Activated naive CD4-positive, alpha-beta T cell treated with anti-CD3 and anti-CD28 coated beads for 36 hours (primary cell): ENCODE data around the gene FOXF1. TPM values are rescaled to one million over a fixed set of nuclear protein-coding genes. Genes with fewer than 3 reads are reported as not detected.

ENCODE experiments used
- CTCF ChIA-PET: fragments of 350-600 bp; sonication (Branson Sonifier 250); formaldehyde crosslinking; loops from one replicate; lab custom pipeline; 2021; ENCODE audit warnings: antibody characterized with exemption; lab: Charles Lee
- DNase-seq: peaks from one replicate; pipeline ENCODE4 v3.0.0-alpha.2; 2020
- H3K27ac Mint-ChIP-seq: one replicate; pipeline ENCODE4 v1.8.0; 2021; ENCODE audit warnings: mild to moderate bottlenecking, mixed read lengths
- H3K27me3 Mint-ChIP-seq: one replicate; pipeline ENCODE4 v1.8.0; 2021; ENCODE audit warnings: low read depth, mixed read lengths
- H3K36me3 Mint-ChIP-seq: one replicate; pipeline ENCODE4 v1.8.0; 2021; ENCODE audit warnings: low read depth, mixed read lengths
- H3K4me1 Mint-ChIP-seq: one replicate; pipeline ENCODE4 v1.8.0; 2021; ENCODE audit warnings: low read depth, mixed read lengths
- H3K4me3 Mint-ChIP-seq: one replicate; pipeline ENCODE4 v1.8.0; 2021; ENCODE audit warnings: mild to moderate bottlenecking, moderate library complexity, mixed read lengths
- H3K9me3 Mint-ChIP-seq: one replicate; pipeline ENCODE4 v1.8.0; 2021; ENCODE audit warnings: mixed read lengths
- intact Hi-C: fragments of 100-400 bp; cut with micrococcal nuclease; formaldehyde crosslinking; loops from one replicate; pipeline ENCODE4 v1.15.1; 2023
- total RNA-seq, 2 experiments: library from RNA; stranded (reverse); gene quantifications; one replicate each; pipeline ENCODE4 v1.2.3, GENCODE V29; 2021

The FOXF1 gene
- total RNA-seq, 2 experiments from 2014 or later: not detected

- Mint-ChIP-seq H3K36me3 (peaks cover 10% of the 10 kb centered on the region), H3K27me3 (no peaks in the 10 kb centered on the region), H3K4me3 (no peak overlapping the region), H3K27ac (no peak overlapping the region), H3K9me3 (no peaks in the 10 kb centered on the region), H3K4me1 (no peaks in the 10 kb centered on the region)
- DNase-seq: no peak
- CTCF ChIA-PET: no interaction called here
- intact Hi-C loops: no loop called here
These were observed 27.2 kb downstream of the FOXF1 start for GRCh38 chr16:86537486-86537885.

- Mint-ChIP-seq H3K9me3 (no peaks in the 10 kb centered on the region), H3K4me1 (no peaks in the 10 kb centered on the region), H3K27ac (no peak overlapping the region), H3K4me3 (no peak overlapping the region), H3K27me3 (no peaks in the 10 kb centered on the region), H3K36me3 (peaks cover 11% of the 10 kb centered on the region)
- intact Hi-C loops: no loop called here
- CTCF ChIA-PET: no interaction called here
- DNase-seq: no peak
These were observed 28.0 kb downstream of the FOXF1 start for GRCh38 chr16:86538196-86538780.

GRCh38 chr16:86540894-86541293 is 30.6 kb downstream of the FOXF1 start:
- Mint-ChIP-seq H3K27ac (no peak overlapping the region), H3K36me3 (peaks cover 21% of the 10 kb centered on the region), H3K4me1 (no peaks in the 10 kb centered on the region), H3K27me3 (no peaks in the 10 kb centered on the region), H3K9me3 (no peaks in the 10 kb centered on the region), H3K4me3 (no peak overlapping the region)
- no peak for DNase-seq
- intact Hi-C loops: no loop called here
- CTCF ChIA-PET: no interaction called here

- intact Hi-C loops: no loop called here
- H3K4me1 Mint-ChIP-seq: no peaks in the 10 kb centered on the region
- no peak for DNase-seq
- H3K27ac Mint-ChIP-seq: no peak overlapping the region
- H3K36me3 Mint-ChIP-seq: peaks cover 19% of the 10 kb centered on the region
- H3K27me3 Mint-ChIP-seq: no peaks in the 10 kb centered on the region
- H3K4me3 Mint-ChIP-seq: no peak overlapping the region
- no peaks in the 10 kb centered on the region for H3K9me3 Mint-ChIP-seq
- CTCF ChIA-PET: no interaction called here
These were observed 31.2 kb downstream of the FOXF1 start for GRCh38 chr16:86541560-86541959.

- CTCF ChIA-PET: interaction anchor here (0.6 kb wide), 1 partner anchor 724 kb away, joined by 3 read pairs; no protein-coding TSS in a partner anchor
- Mint-ChIP-seq H3K9me3 (no peaks in the 10 kb centered on the region), H3K27ac (no peak overlapping the region), H3K27me3 (no peaks in the 10 kb centered on the region), H3K4me1 (no peaks in the 10 kb centered on the region), H3K4me3 (no peak overlapping the region), H3K36me3 (peaks cover 22% of the 10 kb centered on the region)
- intact Hi-C loops: no loop called here
- no peak for DNase-seq
These were observed 32.7 kb downstream of the FOXF1 start for GRCh38 chr16:86542756-86543750.

GRCh38 chr16:86545481-86545880 is 35.2 kb downstream of the FOXF1 start:
- CTCF ChIA-PET: no interaction called here
- Mint-ChIP-seq H3K4me3 (no peak overlapping the region), H3K27me3 (no peaks in the 10 kb centered on the region), H3K9me3 (no peaks in the 10 kb centered on the region), H3K36me3 (peaks cover 22% of the 10 kb centered on the region), H3K4me1 (peaks cover 2% of the 10 kb centered on the region), H3K27ac (no peak overlapping the region)
- DNase-seq: no peak
- intact Hi-C loops: no loop called here

- H3K9me3 Mint-ChIP-seq: no peaks in the 10 kb centered on the region
- CTCF ChIA-PET: no interaction called here
- intact Hi-C loops: no loop called here
- H3K27me3 Mint-ChIP-seq: no peaks in the 10 kb centered on the region
- peaks cover 2% of the 10 kb centered on the region for H3K4me1 Mint-ChIP-seq
- DNase-seq: no peak
- no peak overlapping the region for H3K27ac Mint-ChIP-seq
- no peak overlapping the region for H3K4me3 Mint-ChIP-seq
- peaks cover 22% of the 10 kb centered on the region for H3K36me3 Mint-ChIP-seq
These were observed 35.8 kb downstream of the FOXF1 start for GRCh38 chr16:86545954-86546637.

GRCh38 chr16:86546638-86547013 is 36.3 kb downstream of the FOXF1 start:
- H3K36me3 Mint-ChIP-seq: peaks cover 22% of the 10 kb centered on the region
- peaks cover 2% of the 10 kb centered on the region for H3K4me1 Mint-ChIP-seq
- H3K27ac Mint-ChIP-seq: no peak overlapping the region
- H3K27me3 Mint-ChIP-seq: no peaks in the 10 kb centered on the region
- intact Hi-C loops: no loop called here
- no peak overlapping the region for H3K4me3 Mint-ChIP-seq
- no peaks in the 10 kb centered on the region for H3K9me3 Mint-ChIP-seq
- CTCF ChIA-PET: no interaction called here
- DNase-seq: no peak

GRCh38 chr16:86547286-86547685 is 37.0 kb downstream of the FOXF1 start:
- Mint-ChIP-seq H3K36me3 (peaks cover 18% of the 10 kb centered on the region), H3K4me3 (no peak overlapping the region), H3K9me3 (no peaks in the 10 kb centered on the region), H3K27me3 (no peaks in the 10 kb centered on the region), H3K4me1 (peaks cover 2% of the 10 kb centered on the region), H3K27ac (no peak overlapping the region)
- no peak for DNase-seq
- intact Hi-C loops: no loop called here
- CTCF ChIA-PET: no interaction called here

- Mint-ChIP-seq H3K9me3 (no peaks in the 10 kb centered on the region), H3K27ac (no peak overlapping the region), H3K4me3 (no peak overlapping the region), H3K4me1 (peaks cover 13% of the 10 kb centered on the region), H3K36me3 (peaks cover 25% of the 10 kb centered on the region), H3K27me3 (no peaks in the 10 kb centered on the region)
- intact Hi-C loops: no loop called here
- peak; percentile 19 for DNase-seq
- CTCF ChIA-PET: no interaction called here
These were observed 39.0 kb downstream of the FOXF1 start for GRCh38 chr16:86549076-86549892.

- CTCF ChIA-PET: no interaction called here
- intact Hi-C loops: loop anchor here (10.0 kb wide), 1 partner anchor 945 kb away; the partner anchor contains the start of gene ZCCHC14
- Mint-ChIP-seq H3K4me1 (peaks cover 13% of the 10 kb centered on the region), H3K27me3 (no peaks in the 10 kb centered on the region), H3K4me3 (no peak overlapping the region), H3K27ac (no peak overlapping the region), H3K9me3 (no peaks in the 10 kb centered on the region), H3K36me3 (peaks cover 22% of the 10 kb centered on the region)
- DNase-seq: no peak
These were observed 39.5 kb downstream of the FOXF1 start for GRCh38 chr16:86549893-86550190.

GRCh38 chr16:86550281-86550680 is 40.0 kb downstream of the FOXF1 start:
- CTCF ChIA-PET: no interaction called here
- no peaks in the 10 kb centered on the region for H3K27me3 Mint-ChIP-seq
- peaks cover 13% of the 10 kb centered on the region for H3K4me1 Mint-ChIP-seq
- H3K36me3 Mint-ChIP-seq: peaks cover 19% of the 10 kb centered on the region
- intact Hi-C loops: loop anchor here (10.0 kb wide), 1 partner anchor 945 kb away; the partner anchor contains the start of gene ZCCHC14
- no peaks in the 10 kb centered on the region for H3K9me3 Mint-ChIP-seq
- no peak for DNase-seq
- no peak overlapping the region for H3K27ac Mint-ChIP-seq
- no peak overlapping the region for H3K4me3 Mint-ChIP-seq
